RWPE2 (cell line): Measurements from ENCODE around the gene TOPORS.
"Not testable (repeated sequence)": the region's sequence is repeated elsewhere in the genome, so short reads cannot be mapped to it uniquely, and the experiment has no call there.

Source experiments
- ATAC-seq: fragments of 200-7000 bp; cut with Tn5 transposase; 3 replicates; pipeline ENCODE4 v1.9.1; 2021; ENCODE audit warnings: low read depth
- DNase-seq: peaks from one replicate; pipeline ENCODE4 v3.0.0-alpha.2; 2020; ENCODE audit warnings: low spot score
- H3K27ac ChIP-seq: fragments of 450-650 bp; 2 replicates; pipeline ENCODE4 v1.5.1; 2017; ENCODE audit warnings: mild to moderate bottlenecking; ENCODE audit not compliant: poor library complexity, severe bottlenecking
- H3K27me3 ChIP-seq: fragments of 250-450 bp; sonication (Bioruptor Pico); 2 replicates; pipeline ENCODE4 v1.5.1; 2021; ENCODE audit warnings: mild to moderate bottlenecking, moderate library complexity; ENCODE audit not compliant: insufficient read depth, poor library complexity, severe bottlenecking
- H3K36me3 ChIP-seq: fragments of 250-450 bp; sonication (Bioruptor Pico); 2 replicates; pipeline ENCODE4 v1.5.1; 2020; ENCODE audit warnings: low read depth, mild to moderate bottlenecking, moderate library complexity
- H3K4me1 ChIP-seq: fragments of 250-450 bp; sonication (Bioruptor Pico); 2 replicates; pipeline ENCODE4 v1.5.1; 2021; ENCODE audit warnings: mild to moderate bottlenecking, moderate library complexity; ENCODE audit not compliant: insufficient read depth, poor library complexity, severe bottlenecking
- H3K4me3 ChIP-seq: fragments of 250-450 bp; sonication (Bioruptor Pico); 2 replicates; pipeline ENCODE4 v1.5.1; 2021; ENCODE audit warnings: mild to moderate bottlenecking, moderate library complexity; ENCODE audit not compliant: severe bottlenecking
- H3K9me3 ChIP-seq: fragments of 250-450 bp; sonication (Bioruptor Pico); 2 replicates; pipeline ENCODE4 v1.5.1; 2021; ENCODE audit warnings: mild to moderate bottlenecking, moderate library complexity; ENCODE audit not compliant: severe bottlenecking
- CTCF ChIP-seq: fragments of 450-650 bp; IDR thresholded peaks from one replicate; pipeline ENCODE4 v1.5.1; 2017; ENCODE audit warnings: mild to moderate bottlenecking, moderate library complexity; ENCODE audit not compliant: poor library complexity, severe bottlenecking

TOPORS gene

GRCh38 chr9:32552172-32552872 is at the start of gene TOPORS, which contains the start of gene SMIM27:
Gene TOPORS, minus strand, starts transcription at chr9:32552586. Its CDS starts 150 bp downstream, at chr9:32552436.
Gene SMIM27, plus strand, starts transcription at chr9:32552327. Its CDS starts 108 bp downstream, at chr9:32552435.
- no peaks in the 10 kb centered on the region for H3K9me3 ChIP-seq
- H3K27me3 ChIP-seq: no peaks in the 10 kb centered on the region
- H3K4me3 ChIP-seq: peak within 1 kb of the TSS; percentile 95
- peaks cover 26% of the 10 kb centered on the region for H3K36me3 ChIP-seq
- H3K27ac ChIP-seq: peak within 1 kb of the TSS; percentile 75
- peaks cover 12% of the 10 kb centered on the region for H3K4me1 ChIP-seq
- peak; percentile 84 for DNase-seq
- ATAC-seq: peak; percentile 82
- no peak for TF ChIP-seq CTCF

GRCh38 chr9:32599021-32599420 is 46.6 kb upstream of the TOPORS start:
- not testable (repeated sequence) for H3K4me1 ChIP-seq, H3K4me3 ChIP-seq, ATAC-seq, H3K9me3 ChIP-seq, H3K27me3 ChIP-seq, H3K36me3 ChIP-seq, H3K27ac ChIP-seq, DNase-seq

GRCh38 chr9:32596936-32597335 is 44.5 kb upstream of the TOPORS start:
- Histone ChIP-seq H3K4me3 (no peak overlapping the region), H3K27ac (no peak overlapping the region), H3K27me3 (no peaks in the 10 kb centered on the region), H3K9me3 (no peaks in the 10 kb centered on the region), H3K36me3 (no peaks in the 10 kb centered on the region), H3K4me1 (no peaks in the 10 kb centered on the region)
- DNase-seq (no peak), ATAC-seq (no peak)
- no peak for TF ChIP-seq CTCF

GRCh38 chr9:32596096-32596865 is 43.9 kb upstream of the TOPORS start:
- no peak for DNase-seq
- H3K9me3 ChIP-seq: no peaks in the 10 kb centered on the region
- no peak for ATAC-seq
- no peaks in the 10 kb centered on the region for H3K27me3 ChIP-seq
- no peak overlapping the region for H3K27ac ChIP-seq
- TF ChIP-seq CTCF: no peak
- H3K4me3 ChIP-seq: no peak overlapping the region
- peaks cover 2% of the 10 kb centered on the region for H3K4me1 ChIP-seq
- H3K36me3 ChIP-seq: no peaks in the 10 kb centered on the region

- no peaks in the 10 kb centered on the region for H3K27me3 ChIP-seq
- ATAC-seq: peak; percentile 99
- H3K4me1 ChIP-seq: peaks cover 11% of the 10 kb centered on the region
- DNase-seq: no peak
- H3K9me3 ChIP-seq: no peaks in the 10 kb centered on the region
- no peak overlapping the region for H3K27ac ChIP-seq
- H3K4me3 ChIP-seq: no peak overlapping the region
- no peak for TF ChIP-seq CTCF
- H3K36me3 ChIP-seq: no peaks in the 10 kb centered on the region
These were observed 38.5 kb upstream of the TOPORS start for GRCh38 chr9:32590898-32591297.
